Esophagus squamous epithelium (tissue), 5 donors: ENCODE measurements around the gene CTLA4. TPM values are rescaled to one million over a fixed set of nuclear protein-coding genes. Genes with fewer than 3 reads are reported as not detected.

Source experiments
- DNase-seq: peaks from one replicate; lab custom pipeline; 2025; lab: John Stamatoyannopoulos, UW
- H3K27ac ChIP-seq, 4 donors: fragments of 200-600 bp; sonication (generic); one replicate each; pipeline ENCODE4 v1.5.1; 2016 to 2019; ENCODE audit warnings: mild to moderate bottlenecking in 1 of 4
- H3K27me3 ChIP-seq, 4 donors: fragments of 200-600 bp; sonication (generic); 1 replicate in 3 of 4; 2 replicates in 1 of 4; pipeline versions ENCODE4 v1.5.1 to v1.6.0; 2017 to 2021; ENCODE audit warnings: antibody characterized with exemption in 1 of 4
- H3K36me3 ChIP-seq, 3 donors: fragments of 200-600 bp; sonication (generic); one replicate each; pipeline ENCODE4 v1.5.1; 2016 to 2019
- H3K4me1 ChIP-seq, 3 donors: fragments of 200-600 bp; sonication (generic); one replicate each; pipeline ENCODE4 v1.5.1; 2017 to 2019
- H3K4me3 ChIP-seq, 4 donors: fragments of 200-600 bp; sonication (generic); 1 replicate in 3 of 4; 2 replicates in 1 of 4; pipeline ENCODE4 v1.5.1; 2016 to 2019; ENCODE audit warnings: mild to moderate bottlenecking in 2 of 4, moderate library complexity in 1 of 4
- H3K9me3 ChIP-seq, 3 donors: fragments of 200-600 bp; sonication (generic); one replicate each; pipeline ENCODE4 v1.5.1; 2016 to 2019
- POLR2A ChIP-seq, 4 donors: fragments of 450-650 bp; IDR thresholded peaks; one replicate each; pipeline ENCODE4 v1.6.1; 2017; ENCODE audit warnings: antibody characterized with exemption in 4 of 4, mild to moderate bottlenecking in 4 of 4, moderate library complexity in 3 of 4
- WGBS, 2 donors: methylation state at CpG; one replicate each; pipeline ENCODE4 v1.1.5; 2018; 5-methylcytosine and 5-hydroxymethylcytosine counted together
- intact Hi-C: fragments of 100-400 bp; cut with DNase I; formaldehyde crosslinking; loops from one replicate; pipeline ENCODE4 v1.15.0; 2022
- total RNA-seq, 4 donors: library from RNA; depleted of rRNA; stranded (reverse); fragments of >200 nt; gene quantifications; one replicate each; pipeline ENCODE4 v1.1.0, GENCODE V29; 2016
- TF ChIP-seq, protein P1 (sequence below), 6 experiments: fragments of 450-650 bp in 4 of 6; fragments of 200-600 bp in 2 of 6; sonication (generic) in 2 of 6; IDR thresholded peaks; one replicate each; pipeline ENCODE4 v1.5.1; 2016 to 2019; ENCODE audit warnings: antibody characterized with exemption in 6 of 6, mild to moderate bottlenecking in 4 of 6, moderate library complexity in 4 of 6
- donor health status: DM: yes; HTN: yes; CAD: no.

Gene CTLA4
- total RNA-seq, 4 donors from 2014 or later = 0.79 to 6.0 (median 0.99) TPM

DNA sequence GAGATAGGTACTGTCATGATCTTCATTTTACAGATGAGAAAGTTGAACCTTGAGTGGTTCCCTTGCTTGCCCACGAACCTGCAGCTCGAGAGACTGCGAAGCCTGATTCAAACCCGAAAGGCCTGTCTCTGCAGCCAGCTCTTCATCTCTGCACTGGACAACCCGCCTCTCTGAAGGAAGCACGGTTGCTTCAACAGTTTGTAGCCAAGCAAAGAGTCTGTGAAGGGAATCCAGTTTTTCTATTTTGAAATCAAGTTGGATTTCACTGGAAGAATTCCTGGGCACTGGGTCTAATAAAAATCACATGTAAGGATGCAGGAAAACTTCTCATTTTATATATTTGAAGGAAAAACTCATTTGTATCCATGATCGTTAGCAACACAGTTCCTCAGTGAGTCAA lies 47.7 kb downstream of the CTLA4 start:
- Histone ChIP-seq H3K36me3 (no peaks in the 10 kb centered on the region), H3K4me3 (no peak overlapping the region), H3K27ac (no peak overlapping the region), H3K4me1 (peaks cover 0 to 14% (median 0%) of the 10 kb centered on the region in 3 donors), H3K9me3 (no peaks in the 10 kb centered on the region), H3K27me3 (no peaks in the 10 kb centered on the region)
- intact Hi-C loops = no loop called here
- no peak for TF ChIP-seq POLR2A (IDR thresholded peaks at IDR 0.05)
- TF ChIP-seq, protein P1, sequence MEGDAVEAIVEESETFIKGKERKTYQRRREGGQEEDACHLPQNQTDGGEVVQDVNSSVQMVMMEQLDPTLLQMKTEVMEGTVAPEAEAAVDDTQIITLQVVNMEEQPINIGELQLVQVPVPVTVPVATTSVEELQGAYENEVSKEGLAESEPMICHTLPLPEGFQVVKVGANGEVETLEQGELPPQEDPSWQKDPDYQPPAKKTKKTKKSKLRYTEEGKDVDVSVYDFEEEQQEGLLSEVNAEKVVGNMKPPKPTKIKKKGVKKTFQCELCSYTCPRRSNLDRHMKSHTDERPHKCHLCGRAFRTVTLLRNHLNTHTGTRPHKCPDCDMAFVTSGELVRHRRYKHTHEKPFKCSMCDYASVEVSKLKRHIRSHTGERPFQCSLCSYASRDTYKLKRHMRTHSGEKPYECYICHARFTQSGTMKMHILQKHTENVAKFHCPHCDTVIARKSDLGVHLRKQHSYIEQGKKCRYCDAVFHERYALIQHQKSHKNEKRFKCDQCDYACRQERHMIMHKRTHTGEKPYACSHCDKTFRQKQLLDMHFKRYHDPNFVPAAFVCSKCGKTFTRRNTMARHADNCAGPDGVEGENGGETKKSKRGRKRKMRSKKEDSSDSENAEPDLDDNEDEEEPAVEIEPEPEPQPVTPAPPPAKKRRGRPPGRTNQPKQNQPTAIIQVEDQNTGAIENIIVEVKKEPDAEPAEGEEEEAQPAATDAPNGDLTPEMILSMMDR (IDR thresholded peaks at IDR 0.05) = no peak
- WGBS, 2 donors = 64% methylated on average over 7 of the region's 7 CpGs
- DNase-seq = no peak

DNA sequence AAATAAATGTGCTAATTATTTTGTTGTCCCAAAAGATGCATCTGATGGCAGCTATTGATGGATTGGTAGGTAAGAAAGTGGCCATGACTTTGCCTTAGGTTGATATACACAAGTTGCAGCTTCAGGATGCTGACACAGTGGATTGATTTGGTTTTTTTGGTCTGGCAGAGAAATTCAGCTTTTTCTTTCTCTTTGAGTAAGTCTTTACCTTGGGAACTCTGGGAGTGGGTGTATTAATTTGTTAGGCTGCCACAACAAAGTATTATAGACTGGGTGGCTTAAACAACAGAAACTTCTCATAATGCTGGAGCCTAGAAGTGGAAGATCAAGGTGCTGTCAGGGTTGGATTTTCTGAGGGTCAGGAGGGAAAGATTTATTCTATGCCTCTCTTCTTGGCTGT lies 49.2 kb downstream of the CTLA4 start:
- no peak overlapping the region for H3K4me3 ChIP-seq
- no peak for DNase-seq
- peaks cover 0 to 14% (median 0%) of the 10 kb centered on the region in 3 donors for H3K4me1 ChIP-seq
- H3K27me3 ChIP-seq = no peaks in the 10 kb centered on the region
- H3K36me3 ChIP-seq = no peaks in the 10 kb centered on the region
- H3K9me3 ChIP-seq = no peaks in the 10 kb centered on the region
- TF ChIP-seq POLR2A (IDR thresholded peaks at IDR 0.05) = no peak
- TF ChIP-seq, protein P1 (IDR thresholded peaks at IDR 0.05) = no peak
- intact Hi-C loops = no loop called here
- H3K27ac ChIP-seq = no peak overlapping the region

DNA sequence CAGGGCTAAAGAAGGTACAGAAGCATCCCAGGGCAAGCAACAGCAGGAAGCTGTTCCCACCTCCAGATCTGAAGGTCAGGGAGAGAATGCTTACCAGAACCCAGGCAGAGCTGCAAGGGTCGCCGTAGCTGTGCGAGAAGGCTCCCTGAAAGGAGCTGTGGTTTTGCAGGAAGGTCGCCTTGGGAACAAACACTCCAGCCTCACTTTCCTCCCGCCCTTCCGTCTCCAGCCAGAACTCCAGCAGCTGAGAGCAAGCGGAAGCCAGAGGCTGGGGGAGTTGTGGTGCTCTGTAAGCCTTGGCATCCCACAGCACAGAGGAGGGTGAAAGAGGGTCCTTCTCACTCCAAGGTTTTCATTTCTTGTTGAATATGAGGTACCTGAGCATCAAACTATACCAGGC lies 50.7 kb downstream of the CTLA4 start:
- no peak for DNase-seq
- whole genome bisulfite sequencing, 2 donors = 72 to 97% methylated on average over 4 to 6 of the region's 7 CpGs
- Histone ChIP-seq H3K36me3 (no peaks in the 10 kb centered on the region), H3K27me3 (no peaks in the 10 kb centered on the region), H3K4me3 (no peak overlapping the region), H3K9me3 (no peaks in the 10 kb centered on the region), H3K27ac (no peak overlapping the region), H3K4me1 (peaks cover 0 to 14% (median 0%) of the 10 kb centered on the region in 3 donors)
- TF ChIP-seq, protein P1 (IDR thresholded peaks at IDR 0.05) = no peak
- TF ChIP-seq POLR2A (IDR thresholded peaks at IDR 0.05) = no peak
- intact Hi-C loops = no loop called here

DNA sequence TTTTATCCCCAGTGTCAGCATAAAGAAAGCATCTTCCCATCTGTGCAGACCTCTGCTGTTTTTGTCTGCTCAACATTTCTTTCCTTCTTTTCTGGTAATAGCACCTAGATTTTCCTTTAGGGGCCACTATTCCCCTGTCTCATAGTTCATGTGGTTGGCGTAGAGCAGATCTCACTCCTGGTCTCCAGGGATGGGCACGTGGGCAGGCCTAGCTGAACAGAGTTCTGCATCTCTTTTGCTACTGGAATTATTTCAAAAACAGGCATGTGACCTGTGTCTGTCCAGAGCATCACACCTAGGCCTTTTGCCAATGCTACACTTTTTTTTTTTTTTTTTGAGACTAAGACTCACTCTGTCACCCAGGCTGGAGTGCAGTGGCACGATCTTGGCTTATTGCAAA lies 51.3 kb downstream of the CTLA4 start:
- H3K27ac ChIP-seq = no peak overlapping the region
- no peaks in the 10 kb centered on the region for H3K9me3 ChIP-seq
- WGBS, 2 donors = 74% methylated on average over 3 of the region's 3 CpGs
- no peak overlapping the region for H3K4me3 ChIP-seq
- no peaks in the 10 kb centered on the region for H3K27me3 ChIP-seq
- intact Hi-C loops = no loop called here
- TF ChIP-seq POLR2A (IDR thresholded peaks at IDR 0.05) = no peak
- TF ChIP-seq, protein P1 (IDR thresholded peaks at IDR 0.05) = no peak
- peaks cover 0 to 14% (median 0%) of the 10 kb centered on the region in 3 donors for H3K4me1 ChIP-seq
- DNase-seq = no peak
- no peaks in the 10 kb centered on the region for H3K36me3 ChIP-seq

Other genes with a start within 250 kb of the CTLA4 start
- gene CD28, start 161.1 kb upstream of the CTLA4 start, total RNA-seq = 1 to 10 TPM in 1 of 4 donors, under 1 TPM in 3; 0.42 to 1.3 (median 0.63) TPM
- gene ICOS, start 69.0 kb downstream of the CTLA4 start, total RNA-seq = under 1 TPM in 3 of 4 donors, not detected in 1; 0.48 to 0.85 (median 0.76) TPM